ENCODE data around the gene SERPINE2.

- no peak for TF ChIP-seq CTCF (IDR thresholded peaks at IDR 0.05; ENCODE audit: low read length)
- TF ChIP-seq EZH2 (IDR thresholded peaks at IDR 0.05; ENCODE audit: borderline replicate concordance, low read length) = no peak
These were observed 819 bp upstream of the SERPINE2 start for GRCh38 chr2:224039770-224040440.

Data from OCI-LY1 (cell line).